Measurements from ENCODE around the gene TEX48. TPM values are rescaled to one million over a fixed set of nuclear protein-coding genes. Genes with fewer than 3 reads are reported as not detected.

The TEX48 gene
- total and polyA plus RNA-seq, 2 donors (not counting 1 experiment from before 2014, with no cell fraction given): not detected

Other genes starting within 250 kb of the TEX48 start
- 0.51 and 1.8 TPM in 2 replicates for gene WHRN, start 176.7 kb downstream of the TEX48 start, total RNA-seq
- 0.16 and 0.35 TPM in 2 replicates for gene WHRN, start 176.7 kb downstream of the TEX48 start, polyA plus RNA-seq
- gene ATP6V1G1, start 94.4 kb downstream of the TEX48 start, total RNA-seq: 102 and 111 TPM in 2 replicates
- 92.7 and 97.6 TPM in 2 replicates for gene ATP6V1G1, start 94.4 kb downstream of the TEX48 start, polyA plus RNA-seq
- 5.4 and 7.3 TPM in 2 replicates for gene TMEM268, start 70.9 kb downstream of the TEX48 start, total RNA-seq
- 5.4 and 7.7 TPM in 2 replicates for gene TMEM268, start 70.9 kb downstream of the TEX48 start, polyA plus RNA-seq
- gene TEX53, start 24.4 kb downstream of the TEX48 start, total RNA-seq: not detected in 2 replicates
- not detected in 2 replicates for gene TEX53, start 24.4 kb downstream of the TEX48 start, polyA plus RNA-seq
- 0.26 and 0.33 TPM in 2 replicates for gene TNFSF15, start 123.8 kb upstream of the TEX48 start, total RNA-seq
- gene TNFSF15, start 123.8 kb upstream of the TEX48 start, polyA plus RNA-seq: 0.11 and 0.76 TPM in 2 replicates
- not detected in 2 replicates for gene TNFSF8, start 248.4 kb upstream of the TEX48 start, total RNA-seq
- gene TNFSF8, start 248.4 kb upstream of the TEX48 start, polyA plus RNA-seq: not detected in 2 replicates

Data from fibroblast of lung (primary cell).